Peyer's patch (tissue), 4 donors: Measurements from ENCODE around the gene EXD3. TPM values are rescaled to one million over a fixed set of nuclear protein-coding genes. Genes with fewer than 3 reads are reported as not detected.

Source experiments
- DNase-seq, 3 donors: peaks; one replicate each; pipeline ENCODE4 v3.0.0-alpha.2; 2017 to 2019
- H3K27ac ChIP-seq, 4 donors: fragments of 200-600 bp; sonication (generic); one replicate each; pipeline ENCODE4 v1.5.1; 2016 to 2019
- H3K27me3 ChIP-seq, 2 donors: fragments of 200-600 bp; sonication (generic); one replicate each; pipeline ENCODE4 v1.5.1; 2019
- H3K36me3 ChIP-seq, 3 donors: fragments of 200-600 bp; sonication (generic); one replicate each; pipeline ENCODE4 v1.5.1; 2016 to 2019
- H3K4me1 ChIP-seq, 4 donors: fragments of 200-600 bp; sonication (generic); one replicate each; pipeline ENCODE4 v1.5.1; 2016 to 2019
- H3K4me3 ChIP-seq, 4 donors: fragments of 200-600 bp; sonication (generic); 1 replicate in 3 of 4; 2 replicates in 1 of 4; pipeline ENCODE4 v1.5.1; 2016 to 2019; ENCODE audit warnings: mild to moderate bottlenecking in 1 of 4
- H3K9me3 ChIP-seq, 4 donors: fragments of 200-600 bp; sonication (generic); one replicate each; pipeline ENCODE4 v1.5.1; 2016 to 2019; ENCODE audit warnings: mild to moderate bottlenecking in 1 of 4
- CTCF ChIP-seq, 6 experiments: fragments of 450-650 bp in 4 of 6; fragments of 200-600 bp in 2 of 6; sonication (generic) in 1 of 6; IDR thresholded peaks; one replicate each; pipeline ENCODE4 v1.5.1; 2017 to 2019; ENCODE audit warnings: antibody characterized with exemption in 6 of 6, mild to moderate bottlenecking in 3 of 6, moderate library complexity in 1 of 6
- POLR2A ChIP-seq, 2 donors: fragments of 450-650 bp; IDR thresholded peaks; one replicate each; pipeline ENCODE4 v1.5.1; 2017; ENCODE audit warnings: antibody characterized with exemption in 2 of 2, mild to moderate bottlenecking in 2 of 2, moderate library complexity in 2 of 2
- total RNA-seq, 4 donors: library from RNA; depleted of rRNA; stranded (reverse); fragments of >200 nt; gene quantifications; one replicate each; pipeline ENCODE4 v1.1.0, GENCODE V29; 2016

EXD3 gene
- total RNA-seq, 4 donors from 2014 or later: 38.7 to 82.4 (median 61.6) TPM

GRCh38 chr9:137317718-137318511 is 105.0 kb downstream of the EXD3 start:
- H3K4me3 ChIP-seq: no peak overlapping the region
- H3K27me3 ChIP-seq: no peaks in the 10 kb centered on the region
- peaks cover 0 to 23% (median 15%) of the 10 kb centered on the region in 4 donors for H3K4me1 ChIP-seq
- no peak overlapping the region for H3K27ac ChIP-seq
- TF ChIP-seq POLR2A (IDR thresholded peaks at IDR 0.05) (no peak), CTCF (IDR thresholded peaks at IDR 0.05) (no peak)
- H3K36me3 ChIP-seq: no peaks in the 10 kb centered on the region
- H3K9me3 ChIP-seq: no peaks in the 10 kb centered on the region
- DNase-seq: peak in 2 of 3 donors; percentile 29 to 45

- Histone ChIP-seq H3K27me3 (no peaks in the 10 kb centered on the region), H3K27ac (no peak overlapping the region), H3K9me3 (no peaks in the 10 kb centered on the region), H3K4me1 (peaks cover 0 to 25% (median 16%) of the 10 kb centered on the region in 4 donors), H3K36me3 (no peaks in the 10 kb centered on the region), H3K4me3 (no peak overlapping the region)
- peak in 2 of 3 donors; percentile 38 to 45 for DNase-seq
- TF ChIP-seq POLR2A (IDR thresholded peaks at IDR 0.05) (no peak), CTCF (IDR thresholded peaks at IDR 0.05) (no peak)
Measured at GRCh38 chr9:137317021-137317717, 105.8 kb downstream of the EXD3 start.

GRCh38 chr9:137316012-137316981 is 106.7 kb downstream of the EXD3 start:
- Histone ChIP-seq H3K36me3 (no peaks in the 10 kb centered on the region), H3K4me3 (peak overlapping the region; percentile 20 to 48 (median 39)), H3K4me1 (peaks cover 7 to 34% (median 19%) of the 10 kb centered on the region in 4 donors), H3K27me3 (no peaks in the 10 kb centered on the region), H3K27ac (peak overlapping the region in 3 of 4 donors; percentile 2 to 21 (median 17)), H3K9me3 (no peaks in the 10 kb centered on the region)
- no peak for TF ChIP-seq POLR2A (IDR thresholded peaks at IDR 0.05)
- TF ChIP-seq CTCF (IDR thresholded peaks at IDR 0.05): no peak
- peak in 2 of 3 donors; percentile 55 to 67 for DNase-seq

GRCh38 chr9:137315581-137316011 is 107.4 kb downstream of the EXD3 start:
- peak overlapping the region in 2 of 4 donors; percentile 40 to 48 for H3K4me3 ChIP-seq
- TF ChIP-seq CTCF (IDR thresholded peaks at IDR 0.05): no peak
- TF ChIP-seq POLR2A (IDR thresholded peaks at IDR 0.05): no peak
- peak in 1 of 3 donors; percentile 42 for DNase-seq
- H3K27me3 ChIP-seq: no peaks in the 10 kb centered on the region
- H3K36me3 ChIP-seq: no peaks in the 10 kb centered on the region
- H3K27ac ChIP-seq: peak overlapping the region in 2 of 4 donors; percentile 17 to 25
- peaks cover 12 to 41% (median 16%) of the 10 kb centered on the region in 4 donors for H3K4me1 ChIP-seq
- no peaks in the 10 kb centered on the region for H3K9me3 ChIP-seq
